HepG2 (cell line): Measurements from ENCODE around the gene COG4. TPM values are rescaled to one million over a fixed set of nuclear protein-coding genes. Genes with fewer than 3 reads are reported as not detected.

Experiments used
- ARNT2 ChIP-seq: sonication (generic); formaldehyde crosslinking; IDR thresholded peaks from 2 replicates; pipeline ENCODE4 v1.8.0; 2022; ENCODE audit warnings: mild to moderate bottlenecking, low read depth, missing genetic modification reagents, moderate library complexity
- BORCS8-MEF2B ChIP-seq: sonication (generic); formaldehyde crosslinking; IDR thresholded peaks from 2 replicates; pipeline ENCODE4 v1.8.0; 2022; ENCODE audit warnings: mild to moderate bottlenecking, missing genetic modification reagents
- ETS1 ChIP-seq: sonication (generic); formaldehyde crosslinking; IDR thresholded peaks from 2 replicates; pipeline ENCODE4 v1.4.0; 2020; ENCODE audit warnings: missing genetic modification reagents
- EZH2 ChIP-seq: conservative IDR thresholded peaks from 2 replicates; pipeline ENCODE4 v1.6.1; 2012; ENCODE audit warnings: mild to moderate bottlenecking, low read depth, low read length, moderate library complexity
- FOXO1 ChIP-seq: sonication (generic); formaldehyde crosslinking; IDR thresholded peaks from 2 replicates; pipeline ENCODE4 v1.4.0; 2020; ENCODE audit warnings: missing genetic modification reagents
- JDP2 ChIP-seq: sonication (generic); formaldehyde crosslinking; IDR thresholded peaks from 2 replicates; pipeline ENCODE4 v1.8.1; 2022; ENCODE audit warnings: missing genetic modification reagents, borderline replicate concordance
- MAF1 ChIP-seq: sonication (generic); formaldehyde crosslinking; IDR thresholded peaks from 2 replicates; pipeline ENCODE4 v1.5.0; 2020; ENCODE audit warnings: missing genetic modification reagents, borderline replicate concordance
- MEF2D ChIP-seq: sonication (generic); formaldehyde crosslinking; IDR thresholded peaks from 2 replicates; pipeline ENCODE4 v1.5.1; 2020; ENCODE audit warnings: mild to moderate bottlenecking, missing genetic modification reagents
- MXI1 ChIP-seq: IDR thresholded peaks from 3 replicates; pipeline ENCODE4 v1.6.1; 2012; ENCODE audit warnings: low read depth, low read length, inconsistent platforms, borderline replicate concordance
- PRMT3 ChIP-seq: sonication (generic); formaldehyde crosslinking; IDR thresholded peaks from 2 replicates; pipeline ENCODE4 v1.8.1; 2022; ENCODE audit warnings: low read depth, mild to moderate bottlenecking, moderate library complexity, missing genetic modification reagents, borderline replicate concordance
- RAD21 ChIP-seq: fragments of 450-650 bp; formaldehyde crosslinking; IDR thresholded peaks from 2 replicates; pipeline ENCODE4 v1.5.0; 2020; ENCODE audit warnings: mild to moderate bottlenecking
- RBM39 ChIP-seq: fragments of 200-400 bp; formaldehyde crosslinking; IDR thresholded peaks from one replicate; pipeline ENCODE4 v1.6.1; 2018; ENCODE audit warnings: antibody characterized with exemption, mild to moderate bottlenecking, low read depth, low read length; ENCODE audit not compliant: poor library complexity, severe bottlenecking
- SAP130 ChIP-seq: IDR thresholded peaks from 2 replicates; pipeline ENCODE4 v1.6.1; 2016; ENCODE audit warnings: low read depth
- STAT5B ChIP-seq: sonication (generic); formaldehyde crosslinking; IDR thresholded peaks from 2 replicates; pipeline ENCODE4 v1.4.0; 2020; ENCODE audit warnings: missing genetic modification reagents
- ZBTB38 ChIP-seq: sonication (generic); formaldehyde crosslinking; IDR thresholded peaks from 2 replicates; pipeline ENCODE4 v1.5.1; 2020; ENCODE audit warnings: mild to moderate bottlenecking, missing genetic modification reagents
- ZBTB7B ChIP-seq: sonication (generic); formaldehyde crosslinking; IDR thresholded peaks from 2 replicates; pipeline ENCODE4 v1.4.0; 2020; ENCODE audit warnings: missing genetic modification reagents
- ZFP90 ChIP-seq: sonication (generic); formaldehyde crosslinking; IDR thresholded peaks from 2 replicates; pipeline ENCODE4 v1.8.0; 2022; ENCODE audit warnings: missing genetic modification reagents, mild to moderate bottlenecking, inconsistent platforms, borderline replicate concordance
- ZKSCAN1 ChIP-seq: fragments of 150-350 bp; IDR thresholded peaks from 2 replicates; pipeline ENCODE4 v1.6.1; 2014; ENCODE audit warnings: low read length
- ZNF17 ChIP-seq: sonication (generic); formaldehyde crosslinking; IDR thresholded peaks from 2 replicates; pipeline ENCODE4 v1.5.0; 2020; ENCODE audit warnings: mild to moderate bottlenecking, missing genetic modification reagents
- ZNF263 ChIP-seq: sonication (generic); formaldehyde crosslinking; IDR thresholded peaks from 2 replicates; pipeline ENCODE4 v1.4.0; 2020; ENCODE audit warnings: missing genetic modification reagents
- ZNF331 ChIP-seq: sonication (generic); formaldehyde crosslinking; IDR thresholded peaks from 2 replicates; pipeline ENCODE4 v1.4.0; 2020; ENCODE audit warnings: missing genetic modification reagents
- ZNF619 ChIP-seq: sonication (generic); formaldehyde crosslinking; IDR thresholded peaks from 2 replicates; pipeline ENCODE4 v1.4.0; 2020; ENCODE audit warnings: mild to moderate bottlenecking, missing genetic modification reagents
- polyA plus RNA-seq, 8 experiments: library from polyadenylated mRNA; depleted of rRNA in 3 of 8; stranded (reverse) in 7 of 8; unstranded in 1 of 8; fragments of >200 nt; fragmentation: Illumina TruSeq in 4 of 8; extraction: Trizol in 4 of 8; gene quantifications; 2 replicates each; pipeline versions ENCODE4 v1.2.1 to v1.2.3, GENCODE V29; 2011 to 2016; ENCODE audit warnings: low read depth in 4 of 8, missing spikeins in 1 of 8, mixed read lengths in 1 of 8; ENCODE audit not compliant: insufficient read depth in 1 of 8
- total RNA-seq, 5 experiments: library from RNA; depleted of rRNA; stranded (reverse); fragments of >200 nt; fragmentation: Illumina TruSeq; extraction: Trizol; gene quantifications; 2 replicates each; pipeline ENCODE4 v1.2.3, GENCODE V29; 2016; ENCODE audit warnings: low read depth in 1 of 5
- TF ChIP-seq, protein P1 (sequence below): sonication (generic); formaldehyde crosslinking; IDR thresholded peaks from 2 replicates; pipeline ENCODE4 v1.4.0; 2020; ENCODE audit warnings: mild to moderate bottlenecking, missing genetic modification reagents, borderline replicate concordance
- TF ChIP-seq, protein P2 (sequence below): sonication (generic); formaldehyde crosslinking; IDR thresholded peaks from 2 replicates; pipeline ENCODE4 v1.4.0; 2020; ENCODE audit warnings: low read depth, mild to moderate bottlenecking, missing genetic modification reagents
- TF ChIP-seq, protein P3 (sequence below): sonication (generic); formaldehyde crosslinking; IDR thresholded peaks from 2 replicates; pipeline ENCODE4 v1.5.0; 2020; ENCODE audit warnings: mild to moderate bottlenecking, missing genetic modification reagents

The COG4 gene
- total and polyA plus RNA-seq, 2 of the 13 experiments (the other 11 are each of a cell fraction or from before 2014, with no cell fraction given), result 51.1 to 73.8 TPM

GRCh38 chr16:70470927-70471341, 52.4 kb downstream of the COG4 start (continued):
- TF ChIP-seq, protein P1, sequence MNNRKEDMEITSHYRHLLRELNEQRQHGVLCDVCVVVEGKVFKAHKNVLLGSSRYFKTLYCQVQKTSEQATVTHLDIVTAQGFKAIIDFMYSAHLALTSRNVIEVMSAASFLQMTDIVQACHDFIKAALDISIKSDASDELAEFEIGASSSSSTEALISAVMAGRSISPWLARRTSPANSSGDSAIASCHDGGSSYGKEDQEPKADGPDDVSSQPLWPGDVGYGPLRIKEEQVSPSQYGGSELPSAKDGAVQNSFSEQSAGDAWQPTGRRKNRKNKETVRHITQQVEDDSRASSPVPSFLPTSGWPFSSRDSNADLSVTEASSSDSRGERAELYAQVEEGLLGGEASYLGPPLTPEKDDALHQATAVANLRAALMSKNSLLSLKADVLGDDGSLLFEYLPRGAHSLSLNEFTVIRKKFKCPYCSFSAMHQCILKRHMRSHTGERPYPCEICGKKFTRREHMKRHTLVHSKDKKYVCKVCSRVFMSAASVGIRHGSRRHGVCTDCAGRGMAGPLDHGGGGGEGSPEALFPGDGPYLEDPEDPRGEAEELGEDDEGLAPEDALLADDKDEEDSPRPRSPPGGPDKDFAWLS (CRISPR knock-in tag), result peak; percentile 93
- TF ChIP-seq STAT5B (0 out of 2 replicates have a peak, but pooled peaks have one; percentile 21), ZBTB38 (CRISPR knock-in tag) (peak; percentile 93), ZFP90 (0 out of 2 replicates have a peak, but pooled peaks have one; percentile 46), RAD21 (peak; percentile 99), EZH2 (no peak), ZNF17 (CRISPR knock-in tag) (no peak), ZKSCAN1 (0 out of 2 replicates have a peak, but pooled peaks have one; percentile 10), MAF1 (CRISPR knock-in tag) (no peak), BORCS8-MEF2B (peak; percentile 70; the same call in 1 of the 2 replicates), SAP130 (peak; percentile 53), ETS1 (no peak), PRMT3 (no peak), MXI1 (peak; percentile 41; the same call in 1 of the 3 replicates), ARNT2 (no peak), MEF2D (peak; percentile 48; the same call in 1 of the 2 replicates), ZNF619 (0 out of 2 replicates have a peak, but pooled peaks have one; percentile 58), ZBTB7B (CRISPR knock-in tag) (peak; percentile 65; the same call in 1 of the 2 replicates), JDP2 (no peak), ZNF263 (peak; percentile 58; the same call in 1 of the 2 replicates), FOXO1 (CRISPR knock-in tag) (peak; percentile 35), ZNF331 (CRISPR knock-in tag) (peak; percentile 53; the same call in 1 of the 2 replicates), RBM39 (no peak)
- TF ChIP-seq, protein P2, sequence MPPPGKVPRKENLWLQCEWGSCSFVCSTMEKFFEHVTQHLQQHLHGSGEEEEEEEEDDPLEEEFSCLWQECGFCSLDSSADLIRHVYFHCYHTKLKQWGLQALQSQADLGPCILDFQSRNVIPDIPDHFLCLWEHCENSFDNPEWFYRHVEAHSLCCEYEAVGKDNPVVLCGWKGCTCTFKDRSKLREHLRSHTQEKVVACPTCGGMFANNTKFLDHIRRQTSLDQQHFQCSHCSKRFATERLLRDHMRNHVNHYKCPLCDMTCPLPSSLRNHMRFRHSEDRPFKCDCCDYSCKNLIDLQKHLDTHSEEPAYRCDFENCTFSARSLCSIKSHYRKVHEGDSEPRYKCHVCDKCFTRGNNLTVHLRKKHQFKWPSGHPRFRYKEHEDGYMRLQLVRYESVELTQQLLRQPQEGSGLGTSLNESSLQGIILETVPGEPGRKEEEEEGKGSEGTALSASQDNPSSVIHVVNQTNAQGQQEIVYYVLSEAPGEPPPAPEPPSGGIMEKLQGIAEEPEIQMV (CRISPR knock-in tag), result 0 out of 2 replicates have a peak, but pooled peaks have one; percentile 59
- TF ChIP-seq, protein P3, sequence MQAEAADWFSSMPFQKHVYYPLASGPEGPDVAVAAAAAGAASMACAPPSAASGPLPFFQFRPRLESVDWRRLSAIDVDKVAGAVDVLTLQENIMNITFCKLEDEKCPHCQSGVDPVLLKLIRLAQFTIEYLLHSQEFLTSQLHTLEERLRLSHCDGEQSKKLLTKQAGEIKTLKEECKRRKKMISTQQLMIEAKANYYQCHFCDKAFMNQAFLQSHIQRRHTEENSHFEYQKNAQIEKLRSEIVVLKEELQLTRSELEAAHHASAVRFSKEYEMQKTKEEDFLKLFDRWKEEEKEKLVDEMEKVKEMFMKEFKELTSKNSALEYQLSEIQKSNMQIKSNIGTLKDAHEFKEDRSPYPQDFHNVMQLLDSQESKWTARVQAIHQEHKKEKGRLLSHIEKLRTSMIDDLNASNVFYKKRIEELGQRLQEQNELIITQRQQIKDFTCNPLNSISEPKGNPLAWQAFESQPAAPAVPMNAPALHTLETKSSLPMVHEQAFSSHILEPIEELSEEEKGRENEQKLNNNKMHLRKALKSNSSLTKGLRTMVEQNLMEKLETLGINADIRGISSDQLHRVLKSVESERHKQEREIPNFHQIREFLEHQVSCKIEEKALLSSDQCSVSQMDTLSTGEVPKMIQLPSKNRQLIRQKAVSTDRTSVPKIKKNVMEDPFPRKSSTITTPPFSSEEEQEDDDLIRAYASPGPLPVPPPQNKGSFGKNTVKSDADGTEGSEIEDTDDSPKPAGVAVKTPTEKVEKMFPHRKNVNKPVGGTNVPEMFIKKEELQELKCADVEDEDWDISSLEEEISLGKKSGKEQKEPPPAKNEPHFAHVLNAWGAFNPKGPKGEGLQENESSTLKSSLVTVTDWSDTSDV (CRISPR knock-in tag), result no peak
